H9 (cell line): Measurements from ENCODE around the gene GLP2R. TPM values are rescaled to one million over a fixed set of nuclear protein-coding genes. Genes with fewer than 3 reads are reported as not detected.

ENCODE experiments used
- DNase-seq: peaks from one replicate; pipeline ENCODE4 v3.0.0-alpha.2; 2017
- H2AFZ ChIP-seq: one replicate; pipeline ENCODE4 v1.6.1; 2013; ENCODE audit warnings: mild to moderate bottlenecking, low read length, control low read depth, moderate library complexity
- H2AK5ac ChIP-seq: 2 replicates; pipeline ENCODE4 v1.6.1; 2013; ENCODE audit warnings: low read length, control low read depth, mixed read lengths; ENCODE audit not compliant: insufficient read length
- H2BK120ac ChIP-seq: one replicate; pipeline ENCODE4 v1.6.1; 2013; ENCODE audit warnings: low read depth, mild to moderate bottlenecking, low read length, control low read depth, inconsistent platforms; ENCODE audit not compliant: poor library complexity, severe bottlenecking
- H2BK12ac ChIP-seq: 2 replicates; pipeline ENCODE4 v1.6.1; 2013; ENCODE audit warnings: low read length, control low read depth, mixed read lengths, low read depth; ENCODE audit not compliant: insufficient read length
- H2BK15ac ChIP-seq: 2 replicates; pipeline ENCODE4 v1.6.1; 2013; ENCODE audit warnings: low read depth, low read length, control low read depth
- H2BK20ac ChIP-seq: one replicate; pipeline ENCODE4 v1.6.1; 2013; ENCODE audit warnings: low read depth, mild to moderate bottlenecking, low read length, control low read depth, inconsistent platforms; ENCODE audit not compliant: poor library complexity, severe bottlenecking
- H2BK5ac ChIP-seq: 2 replicates; pipeline ENCODE4 v1.6.1; 2013; ENCODE audit warnings: low read length, control low read depth, mixed read lengths; ENCODE audit not compliant: insufficient read length
- H3K14ac ChIP-seq: 2 replicates; pipeline ENCODE4 v1.6.1; 2013; ENCODE audit warnings: low read length, control low read depth; ENCODE audit not compliant: insufficient read depth
- H3K18ac ChIP-seq: 2 replicates; pipeline ENCODE4 v1.6.1; 2013; ENCODE audit warnings: low read depth, mild to moderate bottlenecking, mixed read lengths, low read length, control low read depth; ENCODE audit not compliant: insufficient read length
- H3K23ac ChIP-seq: 2 replicates; pipeline ENCODE4 v1.6.1; 2013; ENCODE audit warnings: low read length, control low read depth, mixed read lengths, low read depth; ENCODE audit not compliant: insufficient read length
- H3K23me2 ChIP-seq: 2 replicates; pipeline ENCODE4 v1.6.1; 2013; ENCODE audit warnings: low read depth, mild to moderate bottlenecking, mixed read lengths, low read length, control low read depth; ENCODE audit not compliant: insufficient read length, poor library complexity, severe bottlenecking
- H3K27ac ChIP-seq: 2 replicates; pipeline ENCODE4 v1.5.1; 2013; ENCODE audit warnings: low read length, control low read depth, mixed read lengths, low read depth; ENCODE audit not compliant: insufficient read length
- H3K27me3 ChIP-seq: 2 replicates; pipeline ENCODE4 v1.6.1; 2013; ENCODE audit warnings: low read length, control low read depth, inconsistent platforms; ENCODE audit not compliant: insufficient read depth
- H3K4ac ChIP-seq: 2 replicates; pipeline ENCODE4 v1.6.1; 2013; ENCODE audit warnings: low read depth, mild to moderate bottlenecking, control low read depth, inconsistent platforms, low read length, moderate library complexity
- H3K4me1 ChIP-seq: 2 replicates; pipeline ENCODE4 v1.6.1; 2013; ENCODE audit warnings: low read length, control low read depth, inconsistent platforms; ENCODE audit not compliant: insufficient read depth
- H3K4me2 ChIP-seq: 2 replicates; pipeline ENCODE4 v1.6.1; 2013; ENCODE audit warnings: low read length, control low read depth, mixed read lengths; ENCODE audit not compliant: insufficient read length, insufficient read depth
- H3K56ac ChIP-seq: 2 replicates; pipeline ENCODE4 v1.6.1; 2013; ENCODE audit warnings: low read depth, mild to moderate bottlenecking, mixed read lengths, low read length, control low read depth; ENCODE audit not compliant: insufficient read length
- H3K79me1 ChIP-seq: 2 replicates; pipeline ENCODE4 v1.6.1; 2013; ENCODE audit warnings: low read depth, mild to moderate bottlenecking, moderate library complexity, low read length, control low read depth, inconsistent platforms; ENCODE audit not compliant: insufficient read depth, poor library complexity, severe bottlenecking
- H3K79me2 ChIP-seq: 2 replicates; pipeline ENCODE4 v1.6.1; 2013; ENCODE audit warnings: low read length, control low read depth, inconsistent platforms; ENCODE audit not compliant: insufficient read depth
- H3K9ac ChIP-seq: 2 replicates; pipeline ENCODE4 v1.6.1; 2013; ENCODE audit warnings: low read length, control low read depth, mixed read lengths; ENCODE audit not compliant: insufficient read length; ENCODE audit errors: extremely low read depth
- H3K9me3 ChIP-seq: one replicate; pipeline ENCODE4 v1.6.1; 2013; ENCODE audit warnings: low read depth, low read length, inconsistent platforms; ENCODE audit not compliant: control insufficient read depth
- H3T11ph ChIP-seq: one replicate; pipeline ENCODE4 v1.6.1; 2013; ENCODE audit warnings: mild to moderate bottlenecking, low read length, control low read depth, inconsistent platforms
- H4K20me1 ChIP-seq: one replicate; pipeline ENCODE4 v1.6.1; 2013; ENCODE audit not compliant: control insufficient read depth, insufficient read length, insufficient read depth
- H4K5ac ChIP-seq: 2 replicates; pipeline ENCODE4 v1.6.1; 2013; ENCODE audit warnings: low read depth, mild to moderate bottlenecking, mixed read lengths, low read length, control low read depth; ENCODE audit not compliant: insufficient read length
- H4K8ac ChIP-seq: replicated peaks from 2 replicates; pipeline ENCODE4 v1.6.1; 2013; ENCODE audit warnings: low read length, control low read depth, mixed read lengths, low read depth; ENCODE audit not compliant: insufficient read length
- H4K91ac ChIP-seq: 2 replicates; pipeline ENCODE4 v1.6.1; 2013; ENCODE audit warnings: low read depth, mild to moderate bottlenecking, moderate library complexity, mixed read lengths, low read length, control low read depth; ENCODE audit not compliant: insufficient read length
- H3K27ac Mint-ChIP-seq, 3 experiments: 2 replicates in 2 of 3; 3 replicates in 1 of 3; pipeline ENCODE4 v1.8.0; 2020 to 2021; ENCODE audit warnings: mixed read lengths in 3 of 3, mild to moderate bottlenecking in 1 of 3, moderate library complexity in 1 of 3
- H3K27me3 Mint-ChIP-seq: 2 replicates; pipeline ENCODE4 v1.8.0; 2021; ENCODE audit warnings: low read depth, mild to moderate bottlenecking, moderate library complexity, mixed read lengths
- H3K36me3 Mint-ChIP-seq, 3 experiments: 2 replicates in 2 of 3; 3 replicates in 1 of 3; pipeline ENCODE4 v1.8.0; 2020 to 2021; ENCODE audit warnings: low read depth in 3 of 3, mixed read lengths in 3 of 3; ENCODE audit not compliant: insufficient read depth in 1 of 3
- H3K4me1 Mint-ChIP-seq, 2 experiments: 2 replicates each; pipeline ENCODE4 v1.8.0; 2020; ENCODE audit warnings: mixed read lengths in 2 of 2
- H3K4me3 Mint-ChIP-seq, 2 experiments: 2 replicates in 1 of 2; 3 replicates in 1 of 2; pipeline ENCODE4 v1.8.0; 2020 to 2021; ENCODE audit warnings: mild to moderate bottlenecking in 2 of 2, mixed read lengths in 2 of 2, moderate library complexity in 1 of 2
- H3K9me3 Mint-ChIP-seq, 2 experiments: 2 replicates in 1 of 2; 3 replicates in 1 of 2; pipeline ENCODE4 v1.8.0; 2020; ENCODE audit warnings: mild to moderate bottlenecking in 2 of 2, mixed read lengths in 2 of 2, moderate library complexity in 1 of 2
- CTCF ChIP-seq: fragments of 200-600 bp; sonication (generic); conservative IDR thresholded peaks from 3 replicates; pipeline ENCODE4 v1.8.0; 2021; ENCODE audit warnings: antibody characterized with exemption, mild to moderate bottlenecking
- WGBS: extraction: QIAGEN DNeasy Blood & Tissue Kit; methylation state at CpG from one replicate; pipeline ENCODE4 v1.1.7; 2013; ENCODE audit warnings: missing lambda C conversion rate, low lambda C conversion rate, mixed read lengths; ENCODE audit not compliant: insufficient read length; ENCODE audit errors: extremely low coverage; 5-methylcytosine and 5-hydroxymethylcytosine counted together
- total RNA-seq: library from RNA; stranded (reverse); gene quantifications from 2 replicates; pipeline ENCODE4 v1.2.1, GENCODE V29; 2021

Gene GLP2R
- total RNA-seq, 1 experiment from 2014 or later: not detected

GRCh38 chr17:9929871-9930270 lies 104.1 kb downstream of the GLP2R start:
- Histone ChIP-seq H4K91ac (no peak overlapping the region), H3K4me1 (no peaks in the 10 kb centered on the region), H3K4ac (no peak overlapping the region), H4K20me1 (no peaks in the 10 kb centered on the region), H3K27ac (no peak overlapping the region), H3K9me3 (no peaks in the 10 kb centered on the region), H2BK120ac (no peak overlapping the region), H3K79me1 (no peaks in the 10 kb centered on the region), H3K18ac (no peak overlapping the region), H3K79me2 (no peaks in the 10 kb centered on the region), H3T11ph (no peak overlapping the region), H4K8ac (no peak overlapping the region), H3K14ac (no peak overlapping the region), H2AK5ac (no peak overlapping the region), H2BK20ac (no peak overlapping the region), H3K27me3 (no peaks in the 10 kb centered on the region), H2AFZ (no peak overlapping the region), H2BK15ac (no peak overlapping the region), H3K23ac (no peak overlapping the region), H3K56ac (no peak overlapping the region), H4K5ac (no peak overlapping the region), H2BK12ac (no peak overlapping the region), H3K23me2 (no peaks in the 10 kb centered on the region), H3K4me2 (no peak overlapping the region), H2BK5ac (no peak overlapping the region), H3K9ac (no peak overlapping the region)
- no peaks in the 10 kb centered on the region for H3K36me3 Mint-ChIP-seq
- H3K27ac Mint-ChIP-seq: no peak overlapping the region
- no peak for DNase-seq
- H3K9me3 Mint-ChIP-seq: no peaks in the 10 kb centered on the region
- peaks cover 2% of the 10 kb centered on the region; the same call in 1 of the 2 replicates for H3K27me3 Mint-ChIP-seq
- H3K4me3 Mint-ChIP-seq: no peak overlapping the region
- no peak for TF ChIP-seq CTCF
- no CpG with 5 or more reads among the region's 8 CpGs for WGBS
- H3K4me1 Mint-ChIP-seq: peaks cover 11 to 19% of the 10 kb centered on the region in 2 experiments
